MM.1S (cell line): Measurements from ENCODE around the gene ACTR6.

Experiments
- EZH2 ChIP-seq: fragments of 300-600 bp; sonication (generic); optimal IDR thresholded peaks from 2 replicates; pipeline ENCODE3; 2017; ENCODE audit warnings: low read depth, mild to moderate bottlenecking, antibody characterized with exemption, low read length, mixed read lengths
- EZH2phosphoT487 ChIP-seq: fragments of 300-600 bp; sonication (generic); IDR thresholded peaks from 2 replicates; pipeline ENCODE4 v1.6.1; 2018; ENCODE audit warnings: antibody characterized with exemption, low read length
- TF ChIP-seq, protein P1 (sequence below): fragments of 300-600 bp; sonication (generic); IDR thresholded peaks from 2 replicates; pipeline ENCODE4 v1.5.1; 2016; ENCODE audit warnings: antibody characterized with exemption, low read length, mixed read lengths

DNA sequence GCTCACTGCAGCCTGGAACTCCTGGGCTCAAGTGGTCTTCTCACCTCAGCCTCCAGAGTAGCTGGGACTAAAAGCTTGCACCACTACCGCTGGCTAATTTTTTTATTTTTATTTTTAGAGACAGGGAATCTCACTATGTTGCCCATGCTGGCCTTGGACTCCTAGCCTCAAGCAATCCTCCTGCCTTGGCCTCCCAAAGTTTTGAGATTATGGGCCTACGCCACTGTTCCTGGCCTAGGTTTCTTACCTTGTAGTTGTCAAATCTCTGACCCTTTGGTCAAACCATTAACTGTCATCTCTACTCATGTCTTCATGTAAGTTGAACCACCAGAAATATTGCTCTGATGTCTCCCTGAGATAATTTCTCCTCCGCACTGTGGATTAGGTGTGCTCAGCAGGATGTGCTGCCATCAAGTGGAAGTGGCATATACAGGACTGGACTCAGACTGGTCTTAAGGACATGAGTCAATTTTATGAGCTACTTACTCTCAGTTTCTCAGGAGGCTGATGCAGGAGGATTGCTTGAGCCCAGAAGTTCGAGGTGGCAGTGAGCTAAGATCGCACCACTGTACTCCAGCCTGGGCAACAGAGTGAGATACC lies 28.5 kb downstream of the ACTR6 start:
- TF ChIP-seq, protein P1, sequence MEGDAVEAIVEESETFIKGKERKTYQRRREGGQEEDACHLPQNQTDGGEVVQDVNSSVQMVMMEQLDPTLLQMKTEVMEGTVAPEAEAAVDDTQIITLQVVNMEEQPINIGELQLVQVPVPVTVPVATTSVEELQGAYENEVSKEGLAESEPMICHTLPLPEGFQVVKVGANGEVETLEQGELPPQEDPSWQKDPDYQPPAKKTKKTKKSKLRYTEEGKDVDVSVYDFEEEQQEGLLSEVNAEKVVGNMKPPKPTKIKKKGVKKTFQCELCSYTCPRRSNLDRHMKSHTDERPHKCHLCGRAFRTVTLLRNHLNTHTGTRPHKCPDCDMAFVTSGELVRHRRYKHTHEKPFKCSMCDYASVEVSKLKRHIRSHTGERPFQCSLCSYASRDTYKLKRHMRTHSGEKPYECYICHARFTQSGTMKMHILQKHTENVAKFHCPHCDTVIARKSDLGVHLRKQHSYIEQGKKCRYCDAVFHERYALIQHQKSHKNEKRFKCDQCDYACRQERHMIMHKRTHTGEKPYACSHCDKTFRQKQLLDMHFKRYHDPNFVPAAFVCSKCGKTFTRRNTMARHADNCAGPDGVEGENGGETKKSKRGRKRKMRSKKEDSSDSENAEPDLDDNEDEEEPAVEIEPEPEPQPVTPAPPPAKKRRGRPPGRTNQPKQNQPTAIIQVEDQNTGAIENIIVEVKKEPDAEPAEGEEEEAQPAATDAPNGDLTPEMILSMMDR: no peak
- TF ChIP-seq EZH2 (no peak), EZH2phosphoT487 (no peak)
